Activated CD8-positive, alpha-beta T cell treated with anti-CD3 and anti-CD28 coated beads for 36 hours (primary cell): ENCODE measurements around the gene POLRMT. TPM values are rescaled to one million over a fixed set of nuclear protein-coding genes. Genes with fewer than 3 reads are reported as not detected.

ENCODE experiments used
- ATAC-seq: fragments of 200-7000 bp; cut with Tn5 transposase; one replicate; pipeline ENCODE4 v1.10.0; 2021; ENCODE audit warnings: mild to moderate bottlenecking, moderate library complexity
- CTCF ChIA-PET: fragments of 350-600 bp; sonication (Branson Sonifier 250); formaldehyde crosslinking; loops from one replicate; lab custom pipeline; 2021; ENCODE audit warnings: antibody characterized with exemption; lab: Charles Lee
- POLR2A ChIA-PET: fragments of 350-600 bp; sonication (Branson Sonifier 250); formaldehyde crosslinking; loops from one replicate; lab custom pipeline; 2021; ENCODE audit warnings: antibody characterized with exemption; lab: Charles Lee
- DNase-seq: peaks from one replicate; pipeline ENCODE4 v3.0.0-alpha.2; 2020
- H3K27ac Mint-ChIP-seq: one replicate; pipeline ENCODE4 v1.8.0; 2021; ENCODE audit warnings: mild to moderate bottlenecking, mixed read lengths
- H3K27me3 Mint-ChIP-seq: one replicate; pipeline ENCODE4 v1.8.0; 2021; ENCODE audit warnings: mixed read lengths
- H3K36me3 Mint-ChIP-seq: one replicate; pipeline ENCODE4 v1.8.0; 2021; ENCODE audit warnings: low read depth, mixed read lengths
- H3K4me1 Mint-ChIP-seq: one replicate; pipeline ENCODE4 v1.8.0; 2021; ENCODE audit warnings: low read depth, mixed read lengths
- H3K4me3 Mint-ChIP-seq: one replicate; pipeline ENCODE4 v1.8.0; 2021; ENCODE audit warnings: mild to moderate bottlenecking, moderate library complexity, mixed read lengths
- H3K9me3 Mint-ChIP-seq: one replicate; pipeline ENCODE4 v1.8.0; 2021; ENCODE audit warnings: mixed read lengths
- intact Hi-C: fragments of 100-400 bp; cut with micrococcal nuclease; formaldehyde crosslinking; loops from one replicate; pipeline ENCODE4 v1.10.0; 2022
- total RNA-seq, 2 experiments: library from RNA; stranded (reverse); gene quantifications; one replicate each; pipeline ENCODE4 v1.2.3, GENCODE V29; 2021
- TF ChIP-seq, protein P1 (sequence below): fragments of 200-600 bp; IDR thresholded peaks from one replicate; pipeline ENCODE4 v1.8.0; 2022; ENCODE audit warnings: antibody characterized with exemption, mild to moderate bottlenecking

Gene POLRMT
- total RNA-seq, 2 experiments from 2014 or later, result 66.6 to 67.9 TPM

DNA sequence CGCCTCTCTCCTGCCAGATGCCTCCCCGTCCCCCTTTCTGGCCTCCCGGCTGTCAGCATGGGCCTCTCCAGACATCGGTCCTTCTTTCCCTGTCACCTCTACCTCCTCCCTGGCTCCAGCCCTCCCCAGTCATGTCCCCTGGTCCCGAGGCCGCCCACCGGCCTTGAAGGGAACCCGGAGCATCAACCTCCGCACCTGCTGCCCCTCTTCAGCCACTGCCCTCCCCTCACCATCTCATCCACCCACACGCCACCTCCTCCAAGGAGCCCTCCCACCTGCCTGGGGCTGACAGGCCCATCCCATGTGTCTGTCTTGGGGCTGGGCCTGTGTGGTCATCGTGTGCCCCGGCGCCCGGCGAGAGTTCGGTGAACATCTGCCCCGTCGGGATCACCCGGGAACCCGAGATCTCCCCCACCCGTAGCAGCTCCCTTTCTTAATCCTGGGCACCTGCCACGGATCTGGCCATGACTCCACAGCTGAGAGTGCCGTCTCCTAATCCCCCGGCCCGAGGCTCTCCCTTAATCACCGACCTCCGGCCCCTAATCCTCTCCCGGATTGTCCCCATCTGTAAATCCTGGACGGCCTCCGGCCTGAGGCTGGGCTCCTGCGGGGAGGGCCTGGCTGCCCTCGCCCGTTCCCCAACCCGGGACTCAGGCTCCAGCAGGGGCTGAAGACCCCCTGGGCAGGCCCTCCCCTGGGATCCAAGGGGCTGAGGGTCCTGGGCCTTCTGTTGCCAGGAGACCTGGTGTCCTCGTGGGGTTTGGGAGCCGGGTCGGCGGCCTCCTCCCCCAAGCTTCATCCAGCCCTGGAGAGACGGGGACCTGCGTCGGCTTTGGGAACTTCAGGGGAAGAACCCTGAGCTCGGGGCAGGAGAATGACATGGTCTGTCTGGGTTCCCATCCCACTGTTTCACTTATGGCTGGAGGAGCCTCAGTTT lies 37.7 kb downstream of the POLRMT start:
- ChIA-PET CTCF (no interaction called here), POLR2A (interaction anchor here (0.5 kb wide), 1 partner anchor 36 kb away, joined by 3 read pairs; no protein-coding TSS in a partner anchor)
- no peak for DNase-seq
- no peak overlapping the region for H3K27ac Mint-ChIP-seq
- intact Hi-C loops, result no loop called here
- H3K4me1 Mint-ChIP-seq, result no peaks in the 10 kb centered on the region
- H3K9me3 Mint-ChIP-seq, result no peaks in the 10 kb centered on the region
- H3K4me3 Mint-ChIP-seq, result no peak overlapping the region
- no peaks in the 10 kb centered on the region for H3K36me3 Mint-ChIP-seq
- no peak for ATAC-seq
- TF ChIP-seq, protein P1, sequence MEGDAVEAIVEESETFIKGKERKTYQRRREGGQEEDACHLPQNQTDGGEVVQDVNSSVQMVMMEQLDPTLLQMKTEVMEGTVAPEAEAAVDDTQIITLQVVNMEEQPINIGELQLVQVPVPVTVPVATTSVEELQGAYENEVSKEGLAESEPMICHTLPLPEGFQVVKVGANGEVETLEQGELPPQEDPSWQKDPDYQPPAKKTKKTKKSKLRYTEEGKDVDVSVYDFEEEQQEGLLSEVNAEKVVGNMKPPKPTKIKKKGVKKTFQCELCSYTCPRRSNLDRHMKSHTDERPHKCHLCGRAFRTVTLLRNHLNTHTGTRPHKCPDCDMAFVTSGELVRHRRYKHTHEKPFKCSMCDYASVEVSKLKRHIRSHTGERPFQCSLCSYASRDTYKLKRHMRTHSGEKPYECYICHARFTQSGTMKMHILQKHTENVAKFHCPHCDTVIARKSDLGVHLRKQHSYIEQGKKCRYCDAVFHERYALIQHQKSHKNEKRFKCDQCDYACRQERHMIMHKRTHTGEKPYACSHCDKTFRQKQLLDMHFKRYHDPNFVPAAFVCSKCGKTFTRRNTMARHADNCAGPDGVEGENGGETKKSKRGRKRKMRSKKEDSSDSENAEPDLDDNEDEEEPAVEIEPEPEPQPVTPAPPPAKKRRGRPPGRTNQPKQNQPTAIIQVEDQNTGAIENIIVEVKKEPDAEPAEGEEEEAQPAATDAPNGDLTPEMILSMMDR, result no peak
- H3K27me3 Mint-ChIP-seq, result peaks cover 10% of the 10 kb centered on the region

DNA sequence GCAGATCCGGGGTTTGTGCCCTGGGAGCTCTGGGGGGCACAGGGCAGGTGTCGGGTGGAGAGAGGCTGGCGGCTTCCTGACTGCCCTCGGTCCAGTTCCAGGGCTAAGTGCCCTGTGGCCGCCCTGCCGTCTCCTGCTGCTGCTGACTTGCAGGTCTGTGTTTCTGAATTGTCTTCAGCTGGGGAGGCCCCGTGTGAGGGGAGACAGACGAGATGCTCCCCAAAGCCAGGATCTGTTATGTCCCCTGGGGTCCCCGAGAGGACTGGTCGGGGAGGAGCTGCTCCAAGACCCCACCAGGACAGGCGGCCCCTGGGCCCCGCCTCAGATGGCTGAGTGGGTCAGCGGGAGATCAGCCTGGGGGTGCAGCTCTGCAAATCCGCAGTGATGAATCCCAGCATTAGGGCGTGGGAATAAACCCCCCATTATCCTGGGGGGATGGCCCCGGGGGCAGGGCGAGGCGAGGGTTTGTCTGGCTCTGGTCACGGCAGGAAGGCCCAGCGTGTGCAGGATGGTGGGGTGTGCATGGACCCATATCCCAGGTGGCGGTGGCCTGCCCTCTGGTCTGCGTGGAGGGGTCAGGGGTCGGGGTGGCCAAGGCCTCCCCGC lies 39.0 kb downstream of the POLRMT start:
- intact Hi-C loops, result no loop called here
- ATAC-seq, result no peak
- no peaks in the 10 kb centered on the region for H3K4me1 Mint-ChIP-seq
- H3K4me3 Mint-ChIP-seq, result no peak overlapping the region
- POLR2A ChIA-PET, result no interaction called here
- TF ChIP-seq, protein P1, result no peak
- CTCF ChIA-PET, result interaction anchor here (0.8 kb wide), 1 partner anchor 10 kb away, joined by 4 read pairs; no protein-coding TSS in a partner anchor
- no peak overlapping the region for H3K27ac Mint-ChIP-seq
- H3K9me3 Mint-ChIP-seq, result no peaks in the 10 kb centered on the region
- no peak for DNase-seq
- H3K27me3 Mint-ChIP-seq, result peaks cover 12% of the 10 kb centered on the region
- no peaks in the 10 kb centered on the region for H3K36me3 Mint-ChIP-seq

DNA sequence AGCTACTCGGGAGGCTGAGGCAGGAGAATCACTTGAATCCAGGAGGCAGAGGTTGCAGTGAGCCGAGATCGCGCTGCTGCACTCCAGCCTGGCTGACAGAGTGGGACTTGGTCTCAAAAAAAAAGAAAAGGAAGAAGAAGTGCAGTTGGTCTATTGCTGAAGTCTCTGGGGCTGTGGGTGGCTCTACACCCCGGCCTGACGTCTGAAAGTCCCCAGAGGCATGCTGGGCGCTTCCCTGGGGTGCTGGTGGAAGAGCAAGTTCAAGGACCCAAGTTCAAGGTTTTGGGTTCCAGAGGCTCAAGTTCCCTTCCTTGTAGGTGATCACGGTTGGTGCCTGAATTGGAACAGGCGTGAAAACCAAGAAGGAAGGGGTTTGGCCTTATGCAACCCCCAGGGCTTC lies 39.8 kb downstream of the POLRMT start:
- ChIA-PET POLR2A (no interaction called here), CTCF (no interaction called here)
- H3K36me3 Mint-ChIP-seq, result no peaks in the 10 kb centered on the region
- DNase-seq (no peak), ATAC-seq (no peak)
- no peak overlapping the region for H3K27ac Mint-ChIP-seq
- no peak overlapping the region for H3K4me3 Mint-ChIP-seq
- H3K4me1 Mint-ChIP-seq, result peaks cover 2% of the 10 kb centered on the region
- H3K27me3 Mint-ChIP-seq, result peaks cover 16% of the 10 kb centered on the region
- TF ChIP-seq, protein P1, result no peak
- no peaks in the 10 kb centered on the region for H3K9me3 Mint-ChIP-seq
- intact Hi-C loops, result no loop called here

DNA sequence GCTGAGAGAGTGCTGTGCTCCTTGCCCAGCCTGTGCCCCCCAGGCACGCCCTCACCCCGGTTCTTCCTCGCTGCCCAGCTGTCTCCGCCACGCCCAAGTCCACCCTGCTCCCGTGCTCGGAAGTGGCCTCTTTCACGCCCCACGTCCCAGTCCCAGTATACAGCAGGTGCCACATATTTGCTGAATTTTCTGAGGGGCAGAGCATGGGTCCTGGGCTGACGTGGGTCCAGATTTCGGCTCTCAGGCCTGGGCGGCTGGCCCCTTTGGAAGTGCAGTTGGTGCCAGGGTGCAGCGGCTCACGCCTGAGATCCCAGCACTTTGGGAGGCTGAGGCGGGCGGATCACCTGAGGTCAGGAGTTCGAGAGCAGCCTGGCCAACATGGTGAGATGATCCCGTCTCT lies 40.3 kb downstream of the POLRMT start:
- Mint-ChIP-seq H3K9me3 (no peaks in the 10 kb centered on the region), H3K27ac (no peak overlapping the region), H3K4me3 (no peak overlapping the region), H3K36me3 (no peaks in the 10 kb centered on the region), H3K4me1 (peaks cover 2% of the 10 kb centered on the region), H3K27me3 (peaks cover 17% of the 10 kb centered on the region)
- no peak for DNase-seq
- POLR2A ChIA-PET, result no interaction called here
- intact Hi-C loops, result no loop called here
- TF ChIP-seq, protein P1, result no peak
- no peak for ATAC-seq
- CTCF ChIA-PET, result no interaction called here

GRCh38 chr19:592101-592500 lies 41.2 kb downstream of the POLRMT start:
- Mint-ChIP-seq H3K27ac (no peak overlapping the region), H3K9me3 (no peaks in the 10 kb centered on the region), H3K4me1 (peaks cover 2% of the 10 kb centered on the region), H3K4me3 (no peak overlapping the region), H3K36me3 (no peaks in the 10 kb centered on the region), H3K27me3 (peaks cover 19% of the 10 kb centered on the region)
- DNase-seq (no peak), ATAC-seq (no peak)
- POLR2A ChIA-PET, result no interaction called here
- intact Hi-C loops, result no loop called here
- TF ChIP-seq, protein P1, result no peak
- CTCF ChIA-PET, result no interaction called here
